ENCODE results near the gene EHF.

Gene EHF

DNA sequence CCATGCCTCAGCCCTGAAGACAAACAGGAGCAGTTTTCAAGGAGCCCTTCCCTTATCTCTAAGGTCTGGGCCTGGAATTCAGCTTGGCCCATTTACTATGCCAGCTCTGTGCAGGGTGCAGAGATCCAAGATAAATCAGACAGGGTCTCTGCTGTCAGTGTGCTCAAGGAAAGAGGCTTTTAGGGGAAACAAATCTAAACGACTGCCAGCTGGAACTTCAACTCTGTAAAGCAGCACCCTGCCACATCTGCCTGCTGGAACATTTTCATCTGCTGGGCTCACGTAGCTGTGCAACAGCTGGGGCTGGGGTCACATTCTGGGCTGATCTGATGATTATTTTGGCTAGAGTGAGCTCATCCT is 19.8 kb upstream of the EHF start:
- in situ Hi-C loops (cut with HindIII; ENCODE audit: low sequenced_read_pairs), result no loop called here

DNA sequence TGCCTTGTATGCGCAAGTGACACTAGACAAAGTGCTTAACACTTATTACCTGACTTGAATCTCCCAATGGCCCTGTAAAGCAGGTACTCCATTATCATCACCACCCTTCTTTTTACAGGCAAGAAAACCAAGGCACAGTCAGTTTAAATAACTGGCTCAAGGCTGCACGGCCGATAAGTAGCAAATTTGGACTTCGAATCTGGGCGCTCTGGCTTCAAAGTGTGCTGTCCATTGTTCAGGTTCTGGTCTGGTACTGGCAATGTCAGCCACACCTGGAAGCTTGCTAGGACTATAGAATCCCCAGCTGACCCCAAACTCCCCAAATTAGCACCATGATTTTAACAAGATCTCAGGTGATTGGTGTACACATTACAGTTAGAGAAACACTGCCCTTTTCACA is 19.3 kb upstream of the EHF start:
- in situ Hi-C loops (cut with HindIII; ENCODE audit: low sequenced_read_pairs), result no loop called here

DNA sequence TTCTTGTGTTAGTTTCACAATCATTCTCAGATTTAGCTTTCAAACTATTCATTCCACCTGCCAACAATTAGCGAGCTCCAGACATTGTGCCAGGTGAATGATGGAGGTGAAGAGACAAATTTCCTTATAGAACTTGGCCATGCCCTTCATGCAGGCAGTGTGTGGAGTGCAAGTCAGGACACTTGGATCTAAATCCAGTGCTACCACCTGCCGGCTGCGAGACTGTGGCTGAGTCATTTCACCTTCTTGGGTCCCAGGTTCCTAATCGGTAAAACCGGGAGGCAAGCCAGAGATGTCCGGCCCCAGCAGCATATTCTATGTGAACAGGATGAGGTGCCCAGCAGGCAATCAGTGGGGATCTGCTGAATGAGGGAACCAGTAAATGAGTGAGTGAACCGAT is 18.6 kb upstream of the EHF start:
- in situ Hi-C loops (cut with HindIII; ENCODE audit: low sequenced_read_pairs), result no loop called here

DNA sequence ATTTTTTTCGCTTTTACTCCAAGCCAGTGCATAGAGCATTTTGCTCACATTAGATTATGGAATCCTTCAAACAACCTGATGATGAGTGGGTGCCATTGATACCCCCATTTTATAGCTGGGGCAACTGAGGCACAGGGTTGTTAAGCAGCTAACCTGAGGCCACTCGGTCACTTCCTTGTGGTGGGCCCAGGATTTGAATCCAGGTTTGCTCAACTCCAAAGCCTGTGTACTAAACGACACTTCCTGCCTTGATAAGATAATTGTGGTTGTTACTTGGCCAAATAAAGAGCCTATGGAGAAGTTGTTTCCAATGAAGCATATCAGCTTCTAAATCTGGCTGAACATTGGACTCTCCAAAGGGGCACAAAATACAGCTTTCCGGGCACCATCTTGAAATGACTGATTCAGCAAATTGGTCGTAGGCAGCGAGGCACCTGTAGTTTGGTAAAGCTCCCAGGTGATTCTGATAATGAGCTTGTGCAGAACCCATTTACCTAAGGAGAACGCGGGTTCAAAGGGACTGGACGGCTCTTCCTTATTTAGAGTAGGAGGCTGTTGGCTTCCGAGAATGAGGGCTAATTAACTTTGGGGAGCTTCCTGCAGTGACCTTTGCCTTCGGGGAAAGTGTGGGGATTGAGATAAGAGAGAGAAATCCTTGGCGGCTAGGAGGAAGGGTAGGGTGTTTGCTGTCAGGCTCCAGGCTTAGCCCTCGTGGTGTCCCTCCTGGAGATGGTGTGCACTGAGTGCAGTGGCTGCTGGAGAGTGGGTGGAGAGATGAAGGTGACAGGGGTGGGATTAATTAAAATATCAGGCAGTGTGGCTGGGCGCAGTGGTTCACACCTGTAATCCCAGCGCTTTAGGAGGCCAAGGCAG is 17.5 kb upstream of the EHF start:
- in situ Hi-C loops (cut with HindIII; ENCODE audit: low sequenced_read_pairs), result no loop called here

DNA sequence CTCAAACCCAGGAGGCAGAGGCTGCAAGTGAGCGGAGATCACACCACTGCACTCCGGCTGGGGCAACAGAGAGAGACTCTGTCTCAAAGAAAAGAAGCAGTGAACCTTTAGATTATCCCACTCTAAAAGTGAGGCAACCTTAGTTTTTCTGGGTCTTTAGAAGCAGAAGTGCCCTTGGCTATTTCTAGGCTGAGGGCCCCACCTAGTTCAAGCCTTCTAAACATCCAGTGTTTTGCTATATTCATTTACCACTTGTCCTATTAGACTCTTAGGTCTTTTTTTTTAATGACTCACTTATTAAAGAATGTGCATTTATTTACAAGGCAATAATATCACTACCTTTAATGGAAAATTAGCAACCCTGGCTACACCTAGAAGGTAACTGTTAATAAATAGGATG is 16.7 kb upstream of the EHF start:
- in situ Hi-C loops (cut with HindIII; ENCODE audit: low sequenced_read_pairs), result no loop called here

DNA sequence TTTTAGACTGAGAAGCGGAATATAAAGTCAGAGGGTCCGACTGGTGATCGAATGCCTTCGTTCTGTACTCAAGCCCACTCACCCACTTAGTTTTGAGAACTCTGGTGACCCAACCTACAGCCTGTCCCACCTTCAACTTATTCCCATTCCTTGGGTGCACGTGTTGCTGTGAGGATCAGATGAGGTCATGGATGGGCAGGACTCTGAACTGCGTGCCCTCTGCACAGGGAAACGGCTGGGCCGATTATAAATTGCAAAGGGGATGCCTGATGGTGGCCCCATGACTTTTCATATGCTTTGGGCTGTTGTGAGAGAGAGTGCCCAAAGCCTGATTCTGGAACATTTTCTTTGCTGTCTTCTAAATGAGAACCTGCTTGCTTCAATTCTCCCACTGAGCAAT is 16.0 kb upstream of the EHF start:
- in situ Hi-C loops (cut with HindIII; ENCODE audit: low sequenced_read_pairs), result no loop called here

DNA sequence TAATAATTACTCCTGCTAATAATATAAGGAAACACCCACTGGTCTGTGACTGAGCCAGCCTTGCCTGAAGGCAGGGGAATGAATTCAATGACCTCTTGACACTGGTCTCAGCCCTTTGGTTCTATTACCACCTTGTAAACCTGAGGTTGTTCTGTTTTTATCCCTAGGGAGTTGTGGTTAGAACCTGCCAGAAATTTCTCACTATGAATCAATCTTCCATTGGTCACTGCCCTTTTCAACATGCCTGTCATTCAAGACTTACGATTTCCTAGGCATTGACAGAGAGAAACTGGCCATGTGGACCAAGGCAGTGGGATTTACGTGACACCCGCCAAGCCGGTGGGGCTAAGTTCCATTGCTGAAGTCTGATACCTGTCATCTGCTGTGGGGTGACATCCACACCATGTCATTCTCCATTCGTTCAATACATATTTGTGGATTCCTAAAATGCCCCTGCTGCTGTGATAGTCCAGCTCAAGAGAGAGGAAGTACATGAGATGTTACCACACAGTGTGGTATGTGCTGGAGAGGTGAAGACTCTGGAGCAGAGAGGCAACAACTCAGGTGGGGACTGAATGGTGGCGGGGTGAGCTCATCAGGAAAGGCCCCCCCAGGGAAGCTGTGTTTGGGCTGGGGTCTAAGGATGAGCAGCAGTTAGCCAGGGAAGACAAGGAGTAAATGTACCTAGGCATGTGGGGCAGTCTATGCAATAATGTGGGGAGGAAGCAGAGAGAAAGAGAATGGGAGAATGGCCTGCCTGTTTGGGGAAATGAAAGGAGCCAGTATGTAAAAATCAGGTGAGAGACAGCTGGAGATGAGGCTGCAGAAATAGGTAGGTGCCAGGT is 15.2 kb upstream of the EHF start:
- in situ Hi-C loops (cut with HindIII; ENCODE audit: low sequenced_read_pairs), result no loop called here

DNA sequence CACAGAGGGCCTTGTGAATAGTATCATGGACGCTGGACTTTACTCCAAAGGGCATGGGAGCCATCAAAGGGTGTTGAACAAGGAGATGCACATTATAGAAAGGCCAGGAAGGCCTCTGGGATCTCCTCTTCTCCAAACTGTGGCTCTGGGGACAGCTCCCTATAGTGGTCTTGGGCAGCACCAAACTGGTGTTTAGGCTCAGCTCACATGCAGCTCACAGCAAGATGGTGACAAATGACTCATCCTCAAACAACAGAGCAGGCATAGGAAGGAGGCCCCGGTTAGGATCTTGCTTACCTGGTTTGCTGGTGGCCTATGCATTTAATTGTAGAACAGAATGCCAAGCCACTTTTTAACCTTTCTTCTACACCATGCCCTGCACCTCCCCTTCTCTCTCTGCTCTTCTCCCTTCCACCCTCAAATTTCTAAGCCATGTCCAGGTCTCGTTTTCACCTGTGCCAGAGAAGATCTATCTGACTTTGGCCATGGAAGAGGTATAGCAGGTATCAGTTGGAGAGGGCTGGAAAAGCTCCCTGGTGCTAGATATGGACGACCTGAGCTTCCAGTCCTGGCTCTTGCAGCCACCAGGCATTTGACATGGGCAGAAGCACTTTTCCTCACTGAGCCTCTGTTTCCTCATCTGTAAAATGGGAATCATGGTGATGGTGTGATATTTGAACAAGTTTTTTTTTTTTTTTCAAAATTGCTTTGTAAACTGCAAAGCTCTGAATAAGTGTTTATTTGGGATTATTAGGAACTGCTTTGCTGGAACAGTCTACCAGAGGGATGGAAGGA is 14.4 kb upstream of the EHF start:
- in situ Hi-C loops (cut with HindIII; ENCODE audit: low sequenced_read_pairs), result no loop called here

DNA sequence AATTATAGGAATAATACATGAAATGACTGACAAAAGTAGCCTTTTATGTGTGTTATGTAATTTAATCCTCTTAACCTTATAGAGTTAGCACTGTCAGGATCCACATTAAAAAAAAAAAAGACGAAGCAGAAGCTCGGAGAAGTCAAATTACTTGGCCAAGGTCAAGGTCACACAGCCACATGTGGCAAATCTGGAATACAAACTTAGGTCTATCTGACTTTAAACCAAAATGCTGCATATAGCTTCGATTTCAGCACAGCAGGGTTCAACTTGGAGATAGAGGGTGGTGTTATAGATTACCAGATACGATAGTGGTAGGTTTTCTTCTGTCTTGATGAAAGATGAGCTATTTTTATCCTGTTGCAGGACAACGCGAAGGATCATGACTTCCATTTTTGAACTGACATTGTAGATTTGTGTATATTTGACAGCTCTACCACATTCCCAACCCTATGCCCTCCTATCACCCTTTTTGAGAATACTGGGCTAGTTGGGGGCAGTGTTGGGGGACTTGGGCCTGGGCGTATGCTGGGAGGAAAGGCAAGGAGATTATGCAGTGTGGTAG is 11.6 kb upstream of the EHF start:
- in situ Hi-C loops (cut with HindIII; ENCODE audit: low sequenced_read_pairs), result no loop called here

DNA sequence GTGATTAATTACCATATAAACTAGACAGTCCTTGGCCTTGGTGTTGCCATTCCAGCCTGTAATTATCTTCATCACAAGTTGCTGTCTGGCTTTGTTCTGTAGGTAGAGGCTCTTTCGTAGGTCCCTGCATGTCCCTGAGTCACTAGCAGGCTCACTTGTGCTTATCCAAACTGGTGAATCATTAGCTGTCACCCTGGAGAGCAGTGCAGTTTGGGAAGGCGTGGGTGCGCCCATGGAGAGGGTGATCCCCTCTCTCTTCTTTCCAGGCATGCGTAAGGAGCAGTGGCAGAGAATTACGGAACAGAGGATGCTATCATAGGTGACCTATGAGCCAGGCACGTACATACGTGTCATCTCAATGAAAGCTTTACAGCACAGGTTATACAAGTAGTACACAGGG is 11.0 kb upstream of the EHF start:
- in situ Hi-C loops (cut with HindIII; ENCODE audit: low sequenced_read_pairs), result no loop called here

DNA sequence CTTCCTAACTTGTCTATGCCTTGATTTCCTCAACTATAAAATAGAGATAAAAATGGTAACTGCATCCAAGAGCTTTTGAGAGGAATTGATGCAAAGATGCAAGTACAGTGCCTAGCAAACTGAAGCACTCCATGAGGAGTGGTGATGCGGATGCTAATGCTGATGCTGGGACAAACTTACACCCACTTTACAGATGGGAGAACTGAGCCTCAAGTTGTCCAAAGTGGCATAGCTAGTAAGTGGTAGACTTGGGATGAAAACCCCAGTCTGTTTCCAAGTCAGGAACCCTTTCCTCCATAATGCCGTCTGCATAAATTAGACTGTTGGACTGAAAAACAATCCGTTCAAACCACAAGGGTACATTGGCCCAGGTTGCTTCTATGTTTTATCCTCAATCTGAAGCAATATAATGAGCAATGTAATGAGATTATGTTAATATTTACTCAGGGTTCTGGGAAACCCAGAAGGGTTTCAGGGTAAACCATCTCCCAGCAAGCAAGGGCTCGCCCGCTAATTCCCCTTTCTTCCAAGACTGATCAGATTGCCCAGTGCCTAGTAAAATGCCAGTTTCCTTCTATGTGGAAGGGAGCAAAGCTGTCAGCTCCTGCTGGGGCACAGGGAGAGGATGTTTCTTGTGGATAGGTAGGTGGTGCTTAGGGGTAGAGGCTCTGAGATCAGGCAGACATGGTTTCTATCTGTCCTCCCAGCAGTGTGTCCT is 10.4 kb upstream of the EHF start:
- in situ Hi-C loops (cut with HindIII; ENCODE audit: low sequenced_read_pairs), result no loop called here

DNA sequence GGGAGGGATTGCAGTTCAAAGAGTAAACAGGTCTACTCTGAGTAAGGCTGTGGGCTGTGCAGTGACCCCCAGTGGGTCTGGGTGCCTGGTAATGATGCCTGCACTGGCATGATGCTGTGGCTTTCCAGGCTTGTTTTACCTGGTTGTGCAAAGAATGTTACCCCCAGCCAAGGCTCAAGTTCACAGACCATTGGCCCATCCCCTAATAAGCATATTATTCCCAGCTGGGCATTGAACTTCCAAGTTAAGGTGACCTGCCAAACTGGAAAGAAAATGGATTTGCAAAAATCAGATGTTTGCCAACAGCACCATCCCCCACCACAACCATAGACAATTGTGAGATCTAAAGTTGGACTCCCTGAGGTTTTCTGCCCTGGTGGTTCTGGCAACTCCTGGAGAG is 7.9 kb upstream of the EHF start:
- in situ Hi-C loops (cut with HindIII; ENCODE audit: low sequenced_read_pairs), result no loop called here

DNA sequence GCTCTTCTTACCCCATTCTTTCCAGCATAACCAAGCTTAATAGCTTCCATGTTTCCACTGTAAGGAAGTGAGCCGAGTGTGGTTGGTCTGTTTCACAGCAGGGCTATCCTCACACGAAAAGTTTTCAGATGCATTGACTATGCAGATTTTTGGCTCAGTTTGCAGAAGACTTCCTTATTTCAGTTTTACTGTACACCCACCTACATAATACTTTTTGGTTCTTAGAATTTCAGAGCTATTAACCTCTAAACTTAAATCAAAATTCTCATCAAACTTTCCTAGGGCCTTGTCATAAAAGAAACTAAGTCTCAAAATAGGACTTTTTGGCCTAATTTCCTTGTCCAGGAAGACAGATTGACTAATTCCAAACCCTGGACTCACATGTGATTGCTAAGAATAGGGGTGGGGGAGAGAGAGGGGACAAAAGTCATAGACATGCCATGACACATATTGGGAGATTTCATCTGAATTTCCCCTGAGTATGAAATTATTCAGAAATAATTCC is 7.3 kb upstream of the EHF start:
- in situ Hi-C loops (cut with HindIII; ENCODE audit: low sequenced_read_pairs), result no loop called here

DNA sequence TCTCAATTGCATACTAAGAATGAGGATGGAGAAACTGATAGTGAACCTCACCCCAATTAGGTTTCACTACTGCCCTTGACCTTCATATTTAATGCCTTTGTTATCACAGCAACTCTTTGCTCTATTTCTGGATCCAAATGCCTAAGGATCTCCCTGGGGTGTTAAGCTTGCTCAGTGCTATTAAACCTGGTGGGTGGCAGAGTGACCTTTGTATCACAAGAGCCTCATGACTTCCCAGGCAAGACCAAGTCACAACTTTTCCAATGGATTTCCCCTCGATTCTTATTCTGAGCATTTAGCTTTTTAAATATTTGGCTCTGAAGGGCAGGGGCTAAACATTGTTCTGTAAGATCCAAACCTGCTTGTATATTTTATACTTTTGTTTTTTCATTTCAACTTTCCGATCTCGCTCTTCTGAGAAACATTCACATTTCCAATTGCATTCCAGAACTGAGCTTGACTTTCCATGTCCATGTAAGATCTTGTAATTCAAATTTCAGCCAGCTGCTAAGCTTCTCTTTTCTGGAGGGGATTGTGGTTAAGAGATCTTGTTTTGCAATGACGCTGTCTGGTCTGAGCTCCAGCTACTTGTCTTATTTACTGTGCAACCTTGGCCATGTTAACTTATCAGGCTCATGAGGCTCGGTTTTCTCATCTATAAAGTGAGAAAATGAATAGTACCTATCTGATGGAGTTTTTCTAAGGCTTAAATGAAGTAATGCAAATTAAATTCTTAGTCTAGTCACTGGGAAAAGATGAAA is 6.4 kb upstream of the EHF start:
- in situ Hi-C loops (cut with HindIII; ENCODE audit: low sequenced_read_pairs), result no loop called here

DNA sequence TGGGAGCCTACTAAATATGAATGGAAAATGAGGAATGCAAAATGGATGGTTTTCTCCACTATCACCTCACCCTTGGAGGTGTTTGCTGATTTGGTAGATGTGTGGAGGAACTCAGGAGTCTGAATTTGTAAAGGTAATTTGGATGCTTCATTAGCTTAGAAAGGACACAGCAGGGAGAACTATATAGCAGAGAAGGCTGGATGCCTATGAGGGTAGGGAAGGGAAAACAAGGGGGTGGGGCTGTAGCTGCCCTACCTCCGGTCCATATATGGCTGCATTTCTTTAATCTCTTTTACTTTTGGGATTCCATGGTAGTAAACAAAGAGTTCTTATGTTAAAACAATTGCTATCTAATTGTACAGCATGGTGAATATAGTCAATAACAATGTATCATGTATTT is 4.8 kb upstream of the EHF start:
- in situ Hi-C loops (cut with HindIII; ENCODE audit: low sequenced_read_pairs), result no loop called here

DNA sequence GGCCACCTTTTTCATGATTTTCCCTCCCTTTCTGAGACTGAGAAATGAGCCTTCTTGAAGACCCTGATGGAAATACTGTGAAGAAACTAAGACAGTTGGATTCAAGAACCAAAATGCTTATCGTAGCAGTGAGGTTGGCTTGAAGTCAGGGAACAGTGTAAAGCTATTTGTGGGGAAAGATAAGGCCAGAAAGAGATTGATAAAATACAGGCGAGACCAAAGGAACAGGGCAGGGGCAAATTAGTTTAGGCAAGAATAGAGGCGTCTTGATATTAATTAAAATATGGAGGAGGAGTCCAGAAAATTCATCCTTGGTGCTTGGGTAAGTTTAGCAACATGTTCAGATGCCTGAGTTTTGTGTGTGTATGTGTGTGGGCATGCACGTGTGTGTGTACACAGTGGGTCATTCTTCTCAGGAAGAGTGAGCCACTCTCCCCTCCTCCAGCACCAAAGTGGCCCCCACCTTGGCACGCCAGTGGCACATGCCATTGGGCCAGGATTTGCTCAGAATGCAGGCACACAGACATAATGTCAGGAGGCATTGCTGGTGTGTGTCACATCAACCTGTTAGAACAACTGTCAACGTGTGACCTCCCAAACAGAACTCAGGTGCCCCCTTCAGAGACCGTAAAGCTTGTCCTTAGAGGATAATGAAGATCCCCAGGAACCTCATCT is 3.9 kb upstream of the EHF start:
- in situ Hi-C loops (cut with HindIII; ENCODE audit: low sequenced_read_pairs), result no loop called here

DNA sequence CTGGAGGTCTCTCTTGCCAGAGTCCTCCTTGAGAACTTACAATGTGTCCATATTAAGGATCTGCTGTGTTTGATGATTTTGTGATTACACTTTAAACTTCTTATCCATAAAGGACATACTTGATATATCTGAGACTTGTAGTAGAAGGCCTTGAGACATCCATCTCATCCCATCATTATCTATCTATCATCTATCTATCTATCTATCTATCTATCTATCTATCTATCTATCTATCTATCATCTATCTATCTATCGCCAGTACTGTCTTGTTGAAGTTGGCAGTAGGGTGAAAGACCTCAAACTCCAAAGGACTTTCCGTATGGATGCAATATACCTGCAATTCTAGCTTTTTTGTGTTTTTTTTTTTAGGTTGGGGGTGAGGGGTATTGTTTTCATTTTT is 2.5 kb upstream of the EHF start:
- in situ Hi-C loops (cut with HindIII; ENCODE audit: low sequenced_read_pairs), result no loop called here

DNA sequence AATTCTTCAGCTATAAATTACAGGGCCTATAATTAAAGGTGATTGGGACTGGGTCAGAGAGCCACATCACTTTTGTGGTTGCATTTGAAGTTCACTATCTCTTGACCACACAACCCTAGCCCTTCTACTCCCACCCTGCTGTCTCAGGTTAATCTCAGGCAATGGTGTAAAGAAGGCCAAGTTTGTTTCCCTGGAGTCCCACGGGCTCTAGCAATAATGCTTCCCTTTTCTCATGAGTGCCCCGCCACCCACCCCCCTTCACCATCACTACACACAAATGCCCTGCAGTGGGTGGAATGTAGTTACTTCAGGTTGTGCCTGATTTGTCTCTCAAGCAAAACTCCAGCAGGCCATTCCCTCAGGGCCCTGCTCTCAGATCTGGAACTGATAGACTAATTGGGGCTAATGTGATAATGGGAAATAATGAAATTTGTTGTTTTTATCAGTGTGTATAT is 1.8 kb upstream of the EHF start:
- in situ Hi-C loops (cut with HindIII; ENCODE audit: low sequenced_read_pairs), result no loop called here

DNA sequence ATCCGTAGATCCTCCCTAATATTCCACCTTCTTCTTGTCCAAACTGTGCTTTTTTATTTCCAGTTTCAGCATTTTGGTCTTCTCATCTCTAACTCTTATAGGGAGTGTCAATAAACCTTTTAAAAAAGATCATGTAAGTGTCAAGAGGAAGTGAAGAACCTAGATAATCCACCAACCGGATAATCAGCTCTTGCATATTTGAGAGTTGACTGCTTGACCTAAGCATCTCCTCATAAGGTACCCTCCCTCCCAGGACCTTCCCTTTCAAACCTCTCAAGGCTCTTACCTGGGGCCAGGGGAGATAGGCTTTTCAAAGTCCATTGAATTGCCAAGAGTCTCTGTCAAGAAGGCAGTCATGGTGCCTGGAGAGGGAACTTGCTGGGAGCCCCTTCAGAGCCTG is 691 bp upstream of the EHF start:
- in situ Hi-C loops (cut with HindIII; ENCODE audit: low sequenced_read_pairs), result no loop called here

All from DLD1 (cell line).